Activated B cell treated with CpG ODN at 0.5 μM for 24 hours (primary cell): Measurements from ENCODE around the gene WDR45. TPM values are rescaled to one million over a fixed set of nuclear protein-coding genes. Genes with fewer than 3 reads are reported as not detected.
A peak's percentile ranks its signal among the peaks of the same experiment; 100 is the strongest.

Source experiments
- ATAC-seq: fragments of 200-7000 bp; cut with Tn5 transposase; one replicate; pipeline ENCODE4 v1.10.0; 2021; ENCODE audit warnings: low read depth, mild to moderate bottlenecking, moderate library complexity
- CTCF ChIA-PET: fragments of 350-600 bp; sonication (Branson Sonifier 250); formaldehyde crosslinking; loops from one replicate; lab custom pipeline; 2021; ENCODE audit warnings: antibody characterized with exemption; lab: Charles Lee
- POLR2A ChIA-PET: fragments of 350-600 bp; sonication (Branson Sonifier 250); formaldehyde crosslinking; loops from one replicate; lab custom pipeline; 2021; ENCODE audit warnings: antibody characterized with exemption; lab: Charles Lee
- DNase-seq: peaks from one replicate; pipeline ENCODE4 v3.0.0; 2022
- H3K27ac Mint-ChIP-seq: one replicate; pipeline ENCODE4 v1.8.0; 2020; ENCODE audit warnings: mixed read lengths
- H3K27me3 Mint-ChIP-seq: one replicate; pipeline ENCODE4 v1.8.0; 2021; ENCODE audit warnings: mixed read lengths
- H3K36me3 Mint-ChIP-seq: one replicate; pipeline ENCODE4 v1.8.0; 2021; ENCODE audit warnings: low read depth, mixed read lengths
- H3K4me1 Mint-ChIP-seq: one replicate; pipeline ENCODE4 v1.8.0; 2021; ENCODE audit warnings: mixed read lengths
- H3K4me3 Mint-ChIP-seq: one replicate; pipeline ENCODE4 v1.8.0; 2020; ENCODE audit warnings: mild to moderate bottlenecking, mixed read lengths
- H3K9me3 Mint-ChIP-seq: one replicate; pipeline ENCODE4 v1.8.0; 2020; ENCODE audit warnings: mixed read lengths
- CTCF ChIP-seq: fragments of 200-600 bp; IDR thresholded peaks from one replicate; pipeline ENCODE4 v1.8.0; 2022; ENCODE audit warnings: antibody characterized with exemption, mild to moderate bottlenecking
- intact Hi-C: fragments of 100-400 bp; cut with micrococcal nuclease; formaldehyde crosslinking; loops from one replicate; pipeline ENCODE4 v1.15.1; 2024
- total RNA-seq: library from RNA; stranded (reverse); gene quantifications from 2 replicates; pipeline ENCODE4 v1.2.3, GENCODE V29; 2022

WDR45 gene
- total RNA-seq, 1 donor from 2014 or later, result 55.8 TPM

DNA sequence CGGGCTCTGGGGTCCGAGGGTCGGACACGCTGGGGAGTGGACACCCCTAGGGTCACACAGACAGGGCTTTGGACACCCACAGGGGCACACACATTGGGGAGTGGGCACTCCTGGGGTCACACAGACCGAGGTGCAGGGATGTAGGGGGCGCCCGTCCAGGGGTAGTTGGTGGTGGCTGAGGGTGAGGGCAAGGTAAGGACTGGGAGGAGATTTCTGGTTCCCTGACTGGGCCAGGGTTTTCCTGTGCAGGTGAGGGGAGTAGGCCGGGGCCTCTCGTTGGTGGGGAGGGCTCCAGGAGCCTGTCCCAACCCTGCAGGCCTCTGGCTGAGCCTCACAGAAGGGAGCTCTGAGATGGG is 21.9 kb upstream of the WDR45 start:
- ChIA-PET CTCF (no interaction called here), POLR2A (interaction anchor here (0.7 to 1.9 kb wide), 9 partner anchors 12 to 167 kb away, joined by 3 to 7 read pairs (median 5); partner anchors contain the start of genes GRIPAP1, PRAF2 and WDR45)
- no peak for DNase-seq
- no peak for ATAC-seq
- no peak for TF ChIP-seq CTCF
- intact Hi-C loops, result loop anchor here (1.0 to 10.0 kb wide), 7 partner anchors 21 to 209 kb away; partner anchors contain the start of genes GPKOW, MAGIX, OTUD5 and TFE3
- Mint-ChIP-seq H3K36me3 (peaks cover 2% of the 10 kb centered on the region), H3K27me3 (no peaks in the 10 kb centered on the region), H3K4me1 (peaks cover 9% of the 10 kb centered on the region), H3K4me3 (peak overlapping the region; percentile 90), H3K9me3 (no peaks in the 10 kb centered on the region), H3K27ac (peak overlapping the region; percentile 95)

DNA sequence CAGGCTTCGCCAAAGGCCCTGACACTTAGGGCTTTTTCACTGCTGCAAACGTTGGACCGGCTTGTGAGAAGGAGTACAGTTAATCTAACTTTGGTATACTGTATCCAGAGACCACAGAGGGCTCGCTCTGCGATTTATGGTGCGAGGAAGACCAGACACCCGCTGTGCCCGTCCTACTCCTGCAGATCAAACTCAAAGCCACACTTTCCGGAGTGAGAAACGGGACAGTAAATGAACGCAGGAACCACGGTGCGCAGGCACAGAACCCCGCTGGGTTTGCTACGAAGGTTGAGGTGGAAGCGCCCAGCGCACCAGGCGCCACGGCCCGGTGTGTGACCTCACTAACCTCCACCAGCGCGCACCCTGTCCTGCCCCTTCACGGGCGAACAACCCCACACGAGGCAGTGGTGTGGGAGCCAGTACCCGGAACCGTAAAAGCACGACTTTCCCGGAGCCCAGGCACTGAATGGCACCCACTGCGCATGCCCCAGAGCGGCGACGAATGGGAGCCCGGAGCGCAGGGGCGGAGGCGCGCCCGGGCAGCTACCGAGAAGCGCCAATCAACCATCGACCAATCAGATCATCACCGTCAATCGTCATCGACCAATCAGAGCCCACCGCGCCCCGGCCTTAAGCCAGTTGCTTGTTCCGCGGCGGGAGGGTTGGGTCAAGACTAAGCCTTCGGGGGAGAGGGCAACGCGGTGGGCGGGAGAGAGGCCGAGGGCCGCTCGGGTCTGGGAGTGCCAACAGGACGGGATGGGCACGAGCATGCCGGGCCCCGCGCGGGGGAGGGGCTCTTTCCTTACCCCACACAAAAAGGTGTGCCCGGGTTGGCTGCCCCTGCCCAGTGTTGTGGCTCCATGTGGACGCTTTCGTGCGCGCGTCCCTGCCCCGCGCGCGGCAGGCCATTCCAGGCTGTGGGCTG is 21.3 kb upstream of the WDR45 start:
- POLR2A ChIA-PET, result interaction anchor here (0.7 to 1.9 kb wide), 10 partner anchors 12 to 168 kb away, joined by 3 to 7 read pairs (median 4); partner anchors contain the start of genes GRIPAP1, PRAF2 and WDR45
- Mint-ChIP-seq H3K36me3 (no peaks in the 10 kb centered on the region), H3K27ac (peak overlapping the region; percentile 95), H3K27me3 (no peaks in the 10 kb centered on the region), H3K4me1 (peaks cover 9% of the 10 kb centered on the region), H3K9me3 (no peaks in the 10 kb centered on the region), H3K4me3 (peak overlapping the region; percentile 90)
- CTCF ChIA-PET, result no interaction called here
- intact Hi-C loops, result loop anchor here (1.0 to 10.0 kb wide), 7 partner anchors 20 to 209 kb away; partner anchors contain the start of genes GPKOW, MAGIX, OTUD5 and TFE3
- DNase-seq (peak; percentile 78), ATAC-seq (peak; percentile 92)
- no peak for TF ChIP-seq CTCF

GRCh38 chrX:49096419-49096818 is 16.7 kb upstream of the WDR45 start:
- no peak overlapping the region for H3K27ac Mint-ChIP-seq
- H3K4me1 Mint-ChIP-seq, result peaks cover 3% of the 10 kb centered on the region
- POLR2A ChIA-PET, result interaction anchor here (0.7 to 1.6 kb wide), 2 partner anchors 16 to 155 kb away, joined by 5 to 6 read pairs; partner anchors contain the start of gene WDR45

DNA sequence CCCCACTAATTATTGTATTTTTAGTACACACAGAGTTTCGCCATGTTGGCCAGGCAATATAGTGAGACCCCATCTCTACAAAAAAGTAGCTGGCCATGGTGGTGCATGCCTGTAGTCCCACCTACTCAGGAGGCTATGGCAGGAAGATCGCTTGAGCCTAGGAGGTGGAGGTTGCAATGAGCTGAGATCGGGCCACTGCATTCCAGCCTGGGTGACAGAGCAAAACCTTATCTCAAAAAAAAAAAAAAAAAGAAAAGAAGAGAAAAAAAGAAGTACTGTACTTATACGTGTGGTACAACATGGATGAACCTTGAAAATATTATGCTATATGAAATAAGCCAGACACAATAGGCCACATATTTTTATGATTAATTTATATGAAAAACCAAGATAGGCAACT is 9.9 kb upstream of the WDR45 start:
- Mint-ChIP-seq H3K4me3 (no peak overlapping the region), H3K4me1 (no peaks in the 10 kb centered on the region), H3K36me3 (no peaks in the 10 kb centered on the region), H3K27ac (no peak overlapping the region), H3K9me3 (no peaks in the 10 kb centered on the region), H3K27me3 (no peaks in the 10 kb centered on the region)
- no peak for TF ChIP-seq CTCF
- DNase-seq (no peak), ATAC-seq (no peak)
- intact Hi-C loops, result no loop called here
- CTCF ChIA-PET, result no interaction called here
- POLR2A ChIA-PET, result no interaction called here

More at GRCh38 chrX:49096419-49096818, 16.7 kb upstream of the WDR45 start:
- no peaks in the 10 kb centered on the region for H3K9me3 Mint-ChIP-seq
- DNase-seq (no peak), ATAC-seq (no peak)
- no peaks in the 10 kb centered on the region for H3K36me3 Mint-ChIP-seq
- H3K27me3 Mint-ChIP-seq, result no peaks in the 10 kb centered on the region
- intact Hi-C loops, result no loop called here
- no peak for TF ChIP-seq CTCF
- H3K4me3 Mint-ChIP-seq, result no peak overlapping the region
- CTCF ChIA-PET, result no interaction called here

- Mint-ChIP-seq H3K9me3 (no peaks in the 10 kb centered on the region), H3K4me3 (no peak overlapping the region), H3K27me3 (no peaks in the 10 kb centered on the region), H3K36me3 (peaks cover 12% of the 10 kb centered on the region), H3K4me1 (peaks cover 10% of the 10 kb centered on the region), H3K27ac (no peak overlapping the region)
- DNase-seq, result no peak
- no peak for ATAC-seq
- ChIA-PET POLR2A (no interaction called here), CTCF (no interaction called here)
- intact Hi-C loops, result no loop called here
- no peak for TF ChIP-seq CTCF
Measured at GRCh38 chrX:49082271-49082871, 2.7 kb upstream of the WDR45 start.
